SU-DHL-6 (cell line): ENCODE data around the gene CAPN13.

ENCODE experiments used
- CTCF ChIP-seq: fragments of 200-600 bp; sonication (generic); IDR thresholded peaks from one replicate; pipeline ENCODE4 v1.5.1; 2017; ENCODE audit warnings: antibody characterized with exemption, mild to moderate bottlenecking, low read length, moderate library complexity; ENCODE audit not compliant: insufficient read depth, poor library complexity, severe bottlenecking
- EZH2phosphoT487 ChIP-seq: fragments of 200-600 bp; sonication (generic), shearing (Covaris generic); conservative IDR thresholded peaks from 2 replicates; pipeline ENCODE4 v1.6.1; 2018; ENCODE audit warnings: mild to moderate bottlenecking, antibody characterized with exemption, low read length, moderate library complexity, mixed read lengths

- TF ChIP-seq CTCF = no peak
- no peak for TF ChIP-seq EZH2phosphoT487
Measured at GRCh38 chr2:30678410-30679137, 128.7 kb downstream of the CAPN13 start.
